ENCODE measurements around the gene ARIH1. TPM values are rescaled to one million over a fixed set of nuclear protein-coding genes. Genes with fewer than 3 reads are reported as not detected.

ARIH1 gene
- total and polyA plus RNA-seq, 2 donors (not counting 1 experiment from before 2014, with no cell fraction given): 27.9 to 199 TPM

DNA sequence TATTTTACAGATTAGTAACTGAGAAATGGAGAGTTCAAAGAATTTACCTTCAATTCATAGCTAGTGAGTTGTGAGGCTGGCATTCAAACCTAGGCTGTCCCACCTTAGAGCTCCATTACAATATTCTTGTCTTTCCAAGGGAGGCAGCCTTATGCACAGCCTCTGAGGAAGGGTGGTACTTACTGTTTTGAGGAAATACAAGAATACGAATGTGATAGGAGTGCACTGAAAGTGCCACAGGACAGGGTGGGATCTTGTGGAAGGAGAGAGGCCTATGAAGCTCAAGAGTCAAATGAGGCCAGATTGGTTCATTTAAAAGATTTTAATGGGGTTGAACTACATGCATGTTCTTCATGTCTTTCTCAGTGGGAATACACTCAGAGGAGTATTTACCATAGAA, 86.3 kb downstream of the ARIH1 start:
- no peak for ATAC-seq (ENCODE audit: low read depth)
- Histone ChIP-seq H3K36me3 (replicated peaks in 1 of 2; ENCODE audit: control extremely low read depth in 1 of 2, control insufficient read depth in 1 of 2, extremely low read depth in 1 of 2, insufficient read depth in 2 of 2, low read length in 1 of 2) (peaks cover 1 to 49% of the 10 kb centered on the region in 2 experiments), H2AFZ (ENCODE audit: insufficient read depth, low read depth, low read length, poor library complexity, severe bottlenecking) (no peak overlapping the region), H3K9me3 (ENCODE audit: control extremely low read depth in 1 of 3, control insufficient read depth in 2 of 3, insufficient read depth in 1 of 3, low read length in 2 of 3) (no peaks in the 10 kb centered on the region), H3K4me3 (ENCODE audit: control extremely low read depth in 1 of 5, extremely low read depth in 1 of 5, insufficient read depth in 1 of 5, low read depth in 2 of 5, low read length in 4 of 5) (no peak overlapping the region), H3K4me1 (ENCODE audit: control insufficient read depth in 2 of 2, insufficient read depth in 2 of 2, low read length in 2 of 2) (no peaks in the 10 kb centered on the region), H3K79me2 (ENCODE audit: control insufficient read depth, insufficient read depth, low read length) (peaks cover 17% of the 10 kb centered on the region), H3K27ac (ENCODE audit: low read length in 2 of 2) (no peak overlapping the region), H4K20me1 (ENCODE audit: control insufficient read depth, insufficient read depth, low read length, poor library complexity, severe bottlenecking) (peaks cover 19% of the 10 kb centered on the region), H3K27me3 (replicated peaks in 1 of 4; ENCODE audit: control extremely low read depth in 1 of 4, control insufficient read depth in 3 of 4, insufficient read depth in 4 of 4, low read length in 3 of 4) (no peaks in the 10 kb centered on the region), H3K4me2 (replicated peaks; ENCODE audit: low read depth, low read length, poor library complexity, severe bottlenecking) (no peak overlapping the region), H3K9ac (ENCODE audit: low read length) (no peak overlapping the region)
- H3K4me3 Mint-ChIP-seq: no peak overlapping the region
- no peak overlapping the region for H3K27ac Mint-ChIP-seq
- intact Hi-C loops (cut with micrococcal nuclease): no loop called here
- 100% methylated on average over 1 of the region's 1 CpG for WGBS (ENCODE audit: insufficient coverage)
- no peaks in the 10 kb centered on the region for H3K9me3 Mint-ChIP-seq (ENCODE audit: insufficient read depth)
- H3K4me1 Mint-ChIP-seq: peaks cover 4% of the 10 kb centered on the region
- CTCF ChIA-PET: interaction anchor here (0.7 kb wide), 1 partner anchor 107 kb away, joined by 3 read pairs; no protein-coding TSS in a partner anchor
- no peak for DNase-seq
- TF ChIP-seq CTCF (IDR thresholded peaks at IDR 0.05) (no peak), EZH2 (IDR thresholded peaks at IDR 0.05; ENCODE audit: borderline replicate concordance, insufficient read depth, low read depth, low read length, poor library complexity, severe bottlenecking) (no peak)
- POLR2A ChIA-PET: no interaction called here
- H3K27me3 Mint-ChIP-seq: no peaks in the 10 kb centered on the region

DNA sequence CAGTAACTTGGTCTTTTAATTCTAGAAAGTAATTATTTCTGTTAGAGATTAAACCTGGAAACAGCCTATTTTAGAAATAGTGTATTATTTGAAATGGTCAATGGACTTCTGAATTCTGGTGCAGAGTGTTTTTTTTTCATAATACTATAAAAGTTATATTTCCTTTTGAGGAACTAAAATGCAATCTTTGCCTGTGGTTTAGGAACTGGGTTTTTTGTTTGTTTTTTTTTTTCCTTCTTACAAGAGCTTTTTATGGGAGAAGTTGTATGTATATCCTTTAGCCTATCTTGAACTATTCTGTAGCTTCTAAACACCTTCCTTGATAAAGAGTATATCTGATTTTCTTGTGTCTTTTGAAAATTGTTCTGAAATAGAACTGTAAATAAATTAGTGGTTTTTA, 88.3 kb downstream of the ARIH1 start:
- H3K27me3 Mint-ChIP-seq: no peaks in the 10 kb centered on the region
- Histone ChIP-seq H3K27ac (ENCODE audit: low read length in 2 of 2) (no peak overlapping the region), H3K4me1 (ENCODE audit: control insufficient read depth in 2 of 2, insufficient read depth in 2 of 2, low read length in 2 of 2) (no peaks in the 10 kb centered on the region), H3K79me2 (ENCODE audit: control insufficient read depth, insufficient read depth, low read length) (peaks cover 15% of the 10 kb centered on the region), H3K9me3 (ENCODE audit: control extremely low read depth in 1 of 3, control insufficient read depth in 2 of 3, insufficient read depth in 1 of 3, low read length in 2 of 3) (no peaks in the 10 kb centered on the region), H3K4me3 (ENCODE audit: control extremely low read depth in 1 of 5, extremely low read depth in 1 of 5, insufficient read depth in 1 of 5, low read depth in 2 of 5, low read length in 4 of 5) (no peak overlapping the region), H3K4me2 (replicated peaks; ENCODE audit: low read depth, low read length, poor library complexity, severe bottlenecking) (no peak overlapping the region), H4K20me1 (ENCODE audit: control insufficient read depth, insufficient read depth, low read length, poor library complexity, severe bottlenecking) (peaks cover 19% of the 10 kb centered on the region), H3K36me3 (replicated peaks in 1 of 2; ENCODE audit: control extremely low read depth in 1 of 2, control insufficient read depth in 1 of 2, extremely low read depth in 1 of 2, insufficient read depth in 2 of 2, low read length in 1 of 2) (peaks cover 0 to 55% of the 10 kb centered on the region in 2 experiments), H2AFZ (ENCODE audit: insufficient read depth, low read depth, low read length, poor library complexity, severe bottlenecking) (no peak overlapping the region), H3K9ac (ENCODE audit: low read length) (no peak overlapping the region), H3K27me3 (replicated peaks in 1 of 4; ENCODE audit: control extremely low read depth in 1 of 4, control insufficient read depth in 3 of 4, insufficient read depth in 4 of 4, low read length in 3 of 4) (no peaks in the 10 kb centered on the region)
- no peak overlapping the region for H3K27ac Mint-ChIP-seq
- ChIA-PET CTCF (interaction anchor here (0.7 kb wide), 1 partner anchor 70 kb away, joined by 6 read pairs; no protein-coding TSS in a partner anchor), POLR2A (no interaction called here)
- H3K4me3 Mint-ChIP-seq: no peak overlapping the region
- no peak for DNase-seq
- TF ChIP-seq CTCF (IDR thresholded peaks at IDR 0.05): no peak
- no peak for TF ChIP-seq EZH2 (IDR thresholded peaks at IDR 0.05; ENCODE audit: borderline replicate concordance, insufficient read depth, low read depth, low read length, poor library complexity, severe bottlenecking)
- H3K4me1 Mint-ChIP-seq: no peaks in the 10 kb centered on the region
- intact Hi-C loops (cut with micrococcal nuclease): no loop called here
- no peak for ATAC-seq (ENCODE audit: low read depth)
- no peaks in the 10 kb centered on the region for H3K9me3 Mint-ChIP-seq (ENCODE audit: insufficient read depth)

Measured in B cell (primary cell).